Liver (tissue), 9 donors: ENCODE data around the gene ZNF568. TPM values are rescaled to one million over a fixed set of nuclear protein-coding genes. Genes with fewer than 3 reads are reported as not detected.

ENCODE experiments used
- DNase-seq: peaks from one replicate; pipeline ENCODE4 v3.0.0-alpha.2; 2017; ENCODE audit warnings: low spot score
- H3K27ac ChIP-seq, 2 donors: one replicate each; pipeline ENCODE4 v1.7.0; 2013; ENCODE audit warnings: inconsistent platforms in 2 of 2, low read length in 2 of 2, control low read depth in 1 of 2, low read depth in 1 of 2, mild to moderate bottlenecking in 1 of 2
- H3K27me3 ChIP-seq, 4 donors: one replicate each; pipeline versions ENCODE4 v1.6.1 to v1.7.0; 2013; ENCODE audit warnings: low read length in 3 of 4, inconsistent platforms in 1 of 4, mild to moderate bottlenecking in 1 of 4, moderate library complexity in 1 of 4; ENCODE audit not compliant: control insufficient read depth in 4 of 4, insufficient read depth in 4 of 4
- H3K36me3 ChIP-seq, 4 donors: one replicate each; pipeline versions ENCODE4 v1.6.1 to v1.7.0; 2013; ENCODE audit warnings: low read length in 3 of 4, mild to moderate bottlenecking in 3 of 4, low read depth in 1 of 4, moderate library complexity in 1 of 4; ENCODE audit not compliant: control insufficient read depth in 4 of 4, insufficient read depth in 3 of 4
- H3K4me1 ChIP-seq, 4 donors: one replicate each; pipeline versions ENCODE4 v1.6.1 to v1.7.0; 2013; ENCODE audit warnings: low read length in 3 of 4, mild to moderate bottlenecking in 3 of 4, moderate library complexity in 1 of 4; ENCODE audit not compliant: control insufficient read depth in 4 of 4, insufficient read depth in 4 of 4
- H3K4me3 ChIP-seq, 3 donors: one replicate each; pipeline versions ENCODE4 v1.6.1 to v1.7.0; 2013; ENCODE audit warnings: low read length in 3 of 3, control low read depth in 1 of 3, low read depth in 1 of 3, mild to moderate bottlenecking in 1 of 3
- H3K9ac ChIP-seq, 2 donors: one replicate each; pipeline ENCODE4 v1.7.0; 2013; ENCODE audit warnings: low read length in 2 of 2, mild to moderate bottlenecking in 2 of 2, moderate library complexity in 2 of 2, control low read depth in 1 of 2, low read depth in 1 of 2
- H3K9me3 ChIP-seq, 4 donors: one replicate each; pipeline versions ENCODE4 v1.6.1 to v1.7.0; 2013; ENCODE audit warnings: low read length in 3 of 4; ENCODE audit not compliant: control insufficient read depth in 4 of 4
- ATF3 ChIP-seq: IDR thresholded peaks from 2 replicates; pipeline ENCODE4 v1.6.1; 2016; ENCODE audit warnings: antibody characterized with exemption
- CTCF ChIP-seq: fragments of 150-350 bp; IDR thresholded peaks from 2 replicates; pipeline ENCODE4 v1.5.1; 2017; ENCODE audit warnings: improper control_type of control experiment, low read depth, low read length; ENCODE audit not compliant: missing input control
- FOXA1 ChIP-seq: IDR thresholded peaks from 2 replicates; pipeline ENCODE4 v1.6.1; 2016; ENCODE audit warnings: antibody characterized with exemption
- GABPA ChIP-seq, 2 donors: IDR thresholded peaks in 1 of 2; conservative IDR thresholded peaks in 1 of 2; 2 replicates each; pipeline ENCODE4 v1.6.1; 2016; ENCODE audit warnings: antibody characterized with exemption in 2 of 2, mild to moderate bottlenecking in 1 of 2, moderate library complexity in 1 of 2
- HNF4A ChIP-seq, 2 donors: conservative IDR thresholded peaks; 2 replicates each; pipeline ENCODE4 v1.6.1; 2016; ENCODE audit warnings: antibody characterized with exemption in 2 of 2, mild to moderate bottlenecking in 2 of 2
- HNF4G ChIP-seq: IDR thresholded peaks from 2 replicates; pipeline ENCODE4 v1.6.1; 2016; ENCODE audit warnings: antibody characterized with exemption
- MAX ChIP-seq: IDR thresholded peaks from 2 replicates; pipeline ENCODE4 v1.6.1; 2016; ENCODE audit warnings: antibody characterized with exemption
- RAD21 ChIP-seq, 2 donors: IDR thresholded peaks; 2 replicates each; pipeline ENCODE4 v1.6.1; 2016; ENCODE audit warnings: antibody characterized with exemption in 2 of 2, mild to moderate bottlenecking in 2 of 2
- RXRA ChIP-seq, 2 donors: IDR thresholded peaks; 2 replicates each; pipeline ENCODE4 v1.6.1; 2017 to 2018; ENCODE audit warnings: antibody characterized with exemption in 2 of 2, mild to moderate bottlenecking in 1 of 2
- SP1 ChIP-seq: IDR thresholded peaks from 2 replicates; pipeline ENCODE4 v1.6.1; 2018; ENCODE audit warnings: antibody characterized with exemption, mild to moderate bottlenecking
- TAF1 ChIP-seq: conservative IDR thresholded peaks from 2 replicates; pipeline ENCODE4 v1.6.1; 2016; ENCODE audit warnings: antibody characterized with exemption, mild to moderate bottlenecking
- YY1 ChIP-seq: IDR thresholded peaks from 2 replicates; pipeline ENCODE4 v1.6.1; 2016; ENCODE audit warnings: antibody characterized with exemption, mild to moderate bottlenecking
- ZBTB33 ChIP-seq: IDR thresholded peaks from 2 replicates; pipeline ENCODE4 v1.6.1; 2016; ENCODE audit warnings: antibody characterized with exemption
- WGBS: extraction: QIAGEN DNeasy Blood & Tissue Kit; methylation state at CpG from one replicate; pipeline ENCODE4 v1.1.7; 2013; 5-methylcytosine and 5-hydroxymethylcytosine counted together
- polyA plus RNA-seq, 2 donors: library from polyadenylated mRNA; stranded (reverse) in 1 of 2; unstranded in 1 of 2; fragments of 200-250 nt in 1 of 2; fragments of >200 nt in 1 of 2; fragmentation: Nextera tagmentation in 1 of 2; extraction: Ambion mirVana in 1 of 2; gene quantifications; one replicate each; pipeline versions ENCODE4 v1.2.1 to v1.2.3, GENCODE V29; 2013 to 2015
- total RNA-seq, 2 donors: library from RNA; depleted of rRNA; stranded (reverse); fragments of >200 nt; gene quantifications; one replicate each; pipeline ENCODE4 v1.2.3, GENCODE V29; 2014
- donor health status: healthy.
- donor health status: healthy.
- donor health status: healthy.
- donor health status: healthy.
- donor health status: healthy.

The ZNF568 gene
- total and polyA plus RNA-seq, 4 donors: 1.4 to 5.5 (median 2.8) TPM

GRCh38 chr19:37009871-37010270 is 93.7 kb downstream of the ZNF568 start:
- peaks cover 21 to 60% (median 35%) of the 10 kb centered on the region in 4 donors for H3K9me3 ChIP-seq

GRCh38 chr19:37012093-37012745 is 96.1 kb downstream of the ZNF568 start:
- H3K9ac ChIP-seq: no peak overlapping the region
- H3K9me3 ChIP-seq: peaks cover 22 to 76% (median 52%) of the 10 kb centered on the region in 4 donors
- no peaks in the 10 kb centered on the region for H3K36me3 ChIP-seq
- no peak overlapping the region for H3K27ac ChIP-seq
- TF ChIP-seq RAD21 (IDR thresholded peaks at IDR 0.05): no peak
- TF ChIP-seq ZBTB33: no peak
- no peak for TF ChIP-seq TAF1
- no peak for TF ChIP-seq ATF3
- no peak for TF ChIP-seq SP1
- no peak overlapping the region for H3K4me3 ChIP-seq
- no peaks in the 10 kb centered on the region for H3K27me3 ChIP-seq
- DNase-seq: no peak
- WGBS: 95% methylated on average over 41 of the region's 41 CpGs
- H3K4me1 ChIP-seq: no peaks in the 10 kb centered on the region

More at GRCh38 chr19:37009871-37010270, 93.7 kb downstream of the ZNF568 start:
- DNase-seq: no peak
- H3K9ac ChIP-seq: no peak overlapping the region
- no peaks in the 10 kb centered on the region for H3K27me3 ChIP-seq
- H3K27ac ChIP-seq: no peak overlapping the region
- H3K4me3 ChIP-seq: peak overlapping the region in 2 of 3 donors; percentile 10 to 14
- TF ChIP-seq FOXA1 (no peak), RAD21 (IDR thresholded peaks at IDR 0.05) (no peak), CTCF (no peak)
- WGBS: 95% methylated on average over 28 of the region's 28 CpGs
- H3K4me1 ChIP-seq: no peaks in the 10 kb centered on the region
- H3K36me3 ChIP-seq: no peaks in the 10 kb centered on the region

- Histone ChIP-seq H3K9me3 (peaks cover 24 to 66% (median 51%) of the 10 kb centered on the region in 4 donors), H3K9ac (no peak overlapping the region), H3K27ac (no peak overlapping the region), H3K36me3 (no peaks in the 10 kb centered on the region), H3K27me3 (no peaks in the 10 kb centered on the region), H3K4me3 (peak overlapping the region in 1 of 3 donors; percentile 31), H3K4me1 (no peaks in the 10 kb centered on the region)
- no peak for TF ChIP-seq GABPA (IDR thresholded peaks at IDR 0.05 in 1 of 2, conservative IDR thresholded peaks at IDR 0.05 in 1 of 2)
- no peak for TF ChIP-seq TAF1
- no peak for TF ChIP-seq HNF4G
- no peak for TF ChIP-seq ATF3
- TF ChIP-seq MAX: no peak
- no peak for TF ChIP-seq RXRA (IDR thresholded peaks at IDR 0.05)
- TF ChIP-seq YY1: no peak
- no peak for TF ChIP-seq RAD21 (IDR thresholded peaks at IDR 0.05)
- no peak for TF ChIP-seq CTCF
- TF ChIP-seq ZBTB33: no peak
- TF ChIP-seq HNF4A (conservative IDR thresholded peaks at IDR 0.05): no peak
- no peak for TF ChIP-seq FOXA1
- WGBS: 96% methylated on average over 23 of the region's 23 CpGs
- no peak for DNase-seq
Measured at GRCh38 chr19:37014456-37014855, 98.3 kb downstream of the ZNF568 start.
